Suppressor macrophage treated with lipopolysaccharide for 1 hour (primary cell): ENCODE measurements around the gene COL9A1.

Source experiments
- DNase-seq, 3 donors: peaks; one replicate each; pipeline ENCODE4 v3.0.0-alpha.2; 2020 to 2022

COL9A1 gene

DNA sequence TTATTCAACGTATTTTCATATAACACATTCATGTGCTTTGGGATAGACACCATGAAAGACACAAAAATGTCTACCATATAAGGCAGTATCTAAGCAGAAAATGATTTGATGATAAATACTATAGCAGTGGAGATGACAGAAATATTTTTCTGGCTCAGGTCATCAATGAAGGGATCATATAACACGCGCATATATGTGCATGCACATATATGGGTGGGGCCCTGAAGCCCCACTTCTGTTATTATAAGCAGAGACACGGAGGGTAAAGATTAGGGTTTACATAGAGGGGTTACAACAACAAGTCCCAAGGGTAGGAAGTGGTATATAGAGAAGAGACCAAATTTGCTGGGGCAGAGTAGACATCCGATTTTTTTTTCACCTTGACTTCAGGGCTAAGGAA, 16.0 kb downstream of the COL9A1 start:
- no peak for DNase-seq

DNA sequence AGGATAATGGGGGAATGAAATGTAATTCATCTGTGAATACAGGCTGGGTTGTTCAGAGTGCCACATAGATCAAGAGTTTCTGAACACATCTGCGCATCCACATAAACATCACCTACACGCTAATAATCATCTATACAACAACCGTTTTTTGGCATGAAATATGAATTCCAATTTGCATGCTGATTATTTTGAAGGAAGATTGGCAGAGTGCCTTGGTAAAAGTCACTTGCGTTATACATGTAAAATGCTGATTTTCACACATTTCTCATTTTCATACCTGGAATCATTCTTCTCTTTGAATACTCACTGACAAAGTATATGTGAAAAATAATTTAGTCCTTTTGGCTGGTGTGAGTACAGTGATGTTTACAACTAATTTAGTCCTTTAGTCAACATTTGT, 17.7 kb downstream of the COL9A1 start:
- DNase-seq, result no peak

DNA sequence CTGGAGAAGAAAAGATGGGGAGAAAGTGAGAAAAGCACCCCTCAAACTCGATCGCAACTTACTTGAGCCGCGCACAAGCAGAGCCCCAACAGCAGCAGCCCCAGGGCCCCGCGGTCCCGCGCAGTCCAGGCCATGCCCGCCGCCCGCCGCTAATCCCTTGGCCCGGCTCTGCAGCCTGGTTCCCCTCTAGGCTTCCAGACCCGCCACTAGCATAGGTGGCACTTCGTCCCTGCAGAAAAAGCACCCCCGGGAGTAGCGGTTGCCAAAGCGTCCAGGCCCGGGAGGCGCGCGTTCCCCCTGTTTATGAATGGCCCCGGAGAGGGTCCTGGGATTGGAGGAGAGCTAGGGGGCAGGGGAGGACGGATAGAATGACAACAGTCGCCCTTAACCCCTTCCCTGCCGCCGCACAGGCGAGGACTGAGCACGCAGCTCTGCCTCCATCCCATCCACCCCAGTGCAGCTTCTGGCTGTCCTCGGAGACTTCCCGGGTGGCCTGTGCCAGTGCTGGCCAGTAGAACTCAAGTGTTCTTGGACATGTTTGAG, 19.9 kb downstream of the COL9A1 start:
- DNase-seq, result no peak

DNA sequence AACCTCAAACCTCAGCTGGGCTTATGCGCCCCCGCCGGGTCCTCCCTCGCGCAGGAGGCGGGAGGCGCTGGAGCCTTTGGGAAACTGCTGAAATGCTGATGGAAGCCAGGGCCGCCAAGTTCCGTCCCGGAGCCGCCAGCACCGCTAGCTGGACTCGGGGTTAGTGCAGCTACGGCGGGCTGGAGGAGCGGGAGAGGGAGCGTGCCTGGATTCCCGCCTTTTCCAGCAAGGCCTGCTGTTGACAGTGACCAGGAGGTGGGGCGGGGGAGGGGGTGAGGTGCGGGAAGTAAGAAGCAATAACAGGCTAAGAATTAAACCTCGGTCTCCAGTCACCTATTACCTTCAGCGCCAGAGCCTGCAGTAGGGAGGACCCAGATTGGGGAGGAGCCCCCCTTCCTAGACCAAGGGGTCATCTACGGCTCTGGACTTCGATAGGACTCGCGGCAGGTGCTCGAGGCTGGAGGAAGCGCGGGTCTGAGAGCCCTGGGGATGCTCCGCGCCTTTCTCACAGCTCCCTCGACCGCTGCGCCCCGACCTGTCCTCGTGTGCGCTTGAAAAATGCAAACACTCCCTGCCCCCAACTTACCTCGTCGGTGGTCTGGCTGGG, 20.5 kb downstream of the COL9A1 start:
- no peak for DNase-seq

DNA sequence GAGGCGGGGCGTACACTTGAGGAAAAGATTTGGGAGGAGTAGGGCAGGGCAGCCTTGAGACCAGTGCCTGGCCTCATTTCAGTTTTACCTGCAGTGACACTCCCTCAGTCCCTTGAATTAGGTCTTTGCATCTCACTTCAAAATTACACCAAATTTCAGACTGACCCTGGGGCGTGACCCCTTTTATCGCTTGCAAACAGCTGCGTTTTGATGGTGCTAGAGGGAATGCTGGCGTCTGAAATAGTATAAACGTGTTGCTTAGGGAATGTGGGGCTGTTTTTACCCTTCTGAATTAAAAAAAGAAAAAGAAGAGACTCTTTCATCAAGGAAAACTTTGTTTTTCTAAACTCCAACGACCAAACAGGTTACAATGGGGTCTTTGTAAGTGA, 21.0 kb downstream of the COL9A1 start:
- no peak for DNase-seq

DNA sequence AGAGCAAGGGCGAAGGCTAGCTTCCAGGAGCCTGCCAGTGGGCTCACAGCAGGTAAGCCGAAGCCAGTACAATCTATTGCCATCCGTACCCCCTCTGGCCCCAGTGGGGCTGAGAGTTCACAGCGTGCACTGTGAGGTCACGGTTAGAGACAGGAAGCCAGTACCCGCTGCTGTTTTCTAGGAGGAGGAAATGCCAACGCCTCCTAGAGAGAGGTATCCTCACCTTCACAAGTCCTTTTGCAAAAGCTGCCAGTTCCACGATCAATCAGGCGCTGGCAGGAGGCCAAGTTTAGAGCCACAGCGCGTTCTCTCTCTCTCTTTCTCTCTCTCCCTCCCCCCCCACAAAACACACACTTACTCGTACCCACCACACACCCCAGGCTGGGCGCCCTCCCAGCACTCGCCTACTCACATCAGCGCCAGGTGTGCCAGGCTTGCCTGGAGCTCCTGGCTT, 22.5 kb downstream of the COL9A1 start:
- no peak for DNase-seq

DNA sequence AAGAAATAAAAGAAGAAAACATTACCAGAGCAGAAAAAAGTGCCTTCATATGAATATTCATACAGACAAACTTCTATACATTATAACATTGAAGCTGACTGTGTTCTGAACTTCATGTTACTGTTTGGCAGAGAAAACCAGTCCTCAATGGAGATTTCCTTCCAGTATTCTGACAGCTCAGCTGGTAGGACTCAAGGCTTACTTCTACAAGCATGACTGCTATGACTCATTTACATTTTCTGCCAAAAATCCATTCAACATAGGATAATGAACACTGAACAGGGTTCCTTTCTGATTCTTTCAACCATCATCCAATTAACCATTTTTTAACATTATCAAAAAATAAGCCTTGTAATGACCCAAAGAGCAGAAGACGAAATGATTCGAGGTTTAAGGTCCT, 25.4 kb downstream of the COL9A1 start:
- DNase-seq, result no peak

DNA sequence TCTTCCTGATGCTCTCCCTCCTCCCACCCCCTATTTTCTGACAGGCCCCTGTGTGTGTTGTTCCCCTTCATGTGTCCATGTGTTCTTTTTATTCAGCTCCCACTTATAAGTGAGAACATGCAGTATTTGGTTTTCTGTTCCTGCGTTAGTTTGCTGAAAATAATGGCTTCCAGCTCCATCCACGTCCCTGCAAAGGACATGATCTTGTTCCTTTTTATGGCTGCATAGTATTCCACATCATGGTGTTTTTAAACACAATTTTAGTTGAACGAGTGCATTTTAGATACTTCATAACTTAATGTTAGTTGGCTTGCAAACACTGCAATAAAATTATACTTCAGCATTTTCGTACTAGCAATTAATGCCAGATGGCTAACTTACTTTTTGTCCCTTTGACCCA, 28.5 kb downstream of the COL9A1 start:
- DNase-seq, result no peak

DNA sequence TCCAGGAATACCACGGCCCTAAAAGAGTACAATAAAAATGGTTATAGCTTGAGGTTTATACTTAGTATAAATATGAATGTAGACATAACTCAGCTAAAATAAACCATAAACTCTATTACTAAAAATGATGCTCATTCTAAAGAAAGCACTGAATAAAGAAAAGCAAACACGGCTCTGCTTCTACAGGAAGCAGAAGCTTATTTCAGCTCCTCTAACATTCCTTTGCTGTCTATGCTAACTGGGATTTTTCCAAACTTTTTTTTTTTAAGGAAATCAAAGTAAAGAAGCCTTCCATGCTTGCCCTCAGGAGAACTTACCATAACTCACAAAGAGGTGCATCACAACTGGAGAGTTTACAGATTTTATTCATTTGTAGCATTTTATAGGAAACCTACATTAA, 30.8 kb downstream of the COL9A1 start:
- DNase-seq, result no peak

DNA sequence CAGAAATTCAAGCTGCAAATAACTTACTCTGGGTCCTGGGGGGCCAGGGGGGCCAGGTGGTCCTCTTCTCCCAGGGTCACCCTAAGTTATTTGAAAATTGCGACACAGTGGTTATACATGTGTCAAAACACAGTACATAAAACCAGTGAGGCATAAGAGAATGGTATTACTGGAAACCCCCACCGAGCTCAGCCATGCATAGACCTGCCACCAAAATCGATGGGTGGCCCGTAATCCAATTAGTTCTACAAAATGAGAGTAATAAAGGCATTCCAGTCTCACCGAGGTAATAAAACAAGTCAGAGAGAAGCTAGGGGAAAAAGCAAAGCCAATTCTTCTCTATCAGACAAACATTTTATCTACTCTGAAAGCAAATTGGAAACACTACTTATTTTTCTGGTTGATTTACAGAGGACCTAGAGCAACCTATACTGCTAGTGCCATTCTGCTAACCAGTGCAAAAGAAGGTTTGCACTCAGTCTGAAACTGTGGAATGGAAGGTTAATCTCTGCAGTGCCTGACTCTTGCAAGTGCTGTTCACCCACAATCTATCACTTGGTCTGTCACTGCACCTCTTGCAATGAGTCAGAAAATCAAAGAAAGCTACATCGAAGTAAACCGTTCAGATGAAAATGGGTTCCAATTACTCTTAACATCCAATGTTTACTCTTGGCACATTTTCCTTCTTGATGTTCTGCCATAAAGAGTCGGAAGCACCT, 32.4 kb downstream of the COL9A1 start:
- DNase-seq, result no peak

DNA sequence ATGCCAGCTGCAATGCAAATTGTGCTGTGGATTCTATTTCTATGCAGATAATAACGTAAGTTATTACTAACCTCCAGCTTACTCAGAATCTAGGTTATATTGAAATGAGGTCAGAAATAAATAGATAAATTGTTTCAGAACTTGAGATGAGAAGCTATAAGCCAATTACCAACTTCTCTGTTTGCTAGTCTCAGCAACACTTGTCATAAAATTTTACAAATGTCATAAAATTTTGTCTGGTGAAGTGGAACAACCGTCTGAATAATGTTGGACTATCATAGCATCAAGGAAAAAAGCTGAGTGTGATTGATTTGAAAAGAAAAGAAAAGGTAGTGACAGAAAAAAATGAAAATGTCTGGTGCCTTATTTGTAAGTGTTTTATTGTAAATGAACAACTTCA, 36.7 kb downstream of the COL9A1 start:
- DNase-seq, result no peak

DNA sequence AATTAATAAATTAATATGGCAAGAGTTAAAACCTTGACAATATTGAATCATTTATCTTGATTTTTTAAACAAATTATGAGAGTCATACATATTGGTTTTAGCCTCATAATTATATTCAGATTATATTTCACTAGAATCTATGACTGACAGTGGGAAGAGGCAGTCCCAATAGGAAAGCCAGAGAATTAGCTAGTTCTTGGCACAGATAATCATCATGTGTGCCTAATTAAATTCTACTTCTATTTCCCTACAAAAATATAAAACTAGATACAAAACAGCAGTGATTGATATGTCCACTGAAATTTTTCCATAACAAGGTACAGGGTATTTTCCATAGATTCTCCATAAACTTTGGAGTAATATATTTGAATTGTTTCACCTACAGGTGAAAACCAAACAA, 38.6 kb downstream of the COL9A1 start:
- no peak for DNase-seq

DNA sequence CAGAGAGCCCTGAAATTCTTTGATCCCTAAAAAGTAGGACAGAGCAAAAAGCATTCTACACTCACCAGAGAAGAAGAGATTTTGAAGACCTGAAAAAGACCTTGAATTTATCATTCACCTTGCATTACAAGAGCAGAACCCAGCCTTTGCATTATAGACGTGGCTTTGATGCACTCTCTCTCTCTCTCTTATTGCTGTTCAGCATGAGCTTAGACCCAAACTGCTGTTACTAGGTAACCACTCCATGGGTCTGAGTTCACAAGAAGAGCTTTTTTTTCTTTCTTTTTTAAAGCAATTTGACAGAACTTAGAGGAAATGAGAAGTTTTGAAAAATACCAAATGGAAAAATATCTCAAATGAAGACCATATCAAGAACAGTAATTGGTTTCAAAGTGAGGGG, 44.4 kb downstream of the COL9A1 start:
- no peak for DNase-seq

DNA sequence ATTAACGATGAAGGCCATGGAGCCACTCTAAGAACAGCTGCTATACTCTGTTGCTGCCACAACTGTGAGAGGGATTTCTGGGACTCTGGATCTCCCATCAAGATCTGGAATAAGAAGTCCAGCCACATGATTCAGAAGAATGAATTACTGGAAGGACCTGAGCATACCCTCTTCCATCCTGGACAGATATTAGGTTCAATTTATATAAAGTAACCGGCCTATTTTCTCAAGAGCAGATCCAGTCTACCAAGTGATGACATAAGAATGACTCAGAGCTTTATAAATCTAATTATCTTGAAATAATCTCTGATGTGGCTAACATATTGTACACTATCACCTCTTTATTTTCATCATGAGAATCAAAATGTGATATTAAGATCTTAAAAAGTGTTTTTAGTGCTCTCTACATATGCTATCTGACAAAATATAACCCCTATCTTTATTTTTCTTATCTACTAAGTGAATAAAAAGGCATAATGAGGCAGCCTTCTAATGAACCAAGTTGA, 45.1 kb downstream of the COL9A1 start:
- no peak for DNase-seq

DNA sequence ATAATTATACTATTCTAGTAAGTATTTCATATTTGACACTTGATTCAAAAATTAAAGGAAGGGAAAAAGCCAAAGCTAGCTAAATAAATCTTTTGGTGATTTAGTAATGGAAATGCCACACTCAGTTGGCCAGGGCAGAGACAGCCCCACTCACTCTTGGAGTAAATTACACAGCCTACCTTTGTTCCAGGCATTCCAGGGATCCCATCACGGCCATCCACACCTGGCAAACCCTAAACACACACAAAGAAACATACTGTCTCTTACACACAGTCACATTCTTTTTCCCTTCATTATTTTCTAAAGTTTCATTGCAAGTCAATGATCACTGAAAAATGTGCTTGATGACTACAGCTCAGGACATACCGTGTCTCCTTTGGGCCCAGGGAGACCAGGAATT, 48.1 kb downstream of the COL9A1 start:
- no peak for DNase-seq

DNA sequence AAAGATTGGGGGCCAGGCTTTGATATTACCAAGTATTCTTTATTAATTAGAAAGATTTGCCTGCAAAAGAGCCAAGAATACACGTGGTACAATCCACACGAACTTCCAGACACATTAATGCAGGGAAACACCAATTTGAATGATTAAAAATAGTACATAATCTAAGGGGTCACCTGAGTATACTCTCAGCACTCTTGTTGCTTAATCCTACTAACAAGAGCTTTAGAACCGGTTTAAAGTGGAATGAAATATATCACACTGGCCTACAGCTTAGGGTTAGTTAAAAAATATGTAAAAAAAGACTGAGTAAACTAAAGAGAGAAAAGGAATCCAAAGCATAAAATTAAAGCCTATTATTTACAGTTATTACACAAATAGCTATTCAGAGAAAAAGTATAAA, 49.0 kb downstream of the COL9A1 start:
- DNase-seq, result no peak

DNA sequence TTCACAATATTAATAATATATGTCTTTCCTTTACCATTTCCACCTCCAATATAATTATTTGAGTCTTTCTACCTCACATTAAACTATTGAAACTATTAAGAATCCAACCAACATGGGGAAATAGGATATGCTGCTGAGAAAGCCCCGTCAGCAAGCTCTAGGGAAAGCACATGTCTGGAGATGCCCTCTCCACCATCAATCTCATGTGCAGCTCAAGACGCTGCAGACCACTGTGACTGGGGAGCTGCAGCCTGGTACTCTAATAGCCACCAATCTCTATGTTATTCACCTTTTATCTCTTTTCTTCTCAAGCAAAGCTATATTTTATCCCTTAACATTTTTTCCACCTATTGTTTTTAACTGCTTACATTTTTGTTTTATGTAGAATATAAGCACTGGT, 50.3 kb downstream of the COL9A1 start:
- no peak for DNase-seq

DNA sequence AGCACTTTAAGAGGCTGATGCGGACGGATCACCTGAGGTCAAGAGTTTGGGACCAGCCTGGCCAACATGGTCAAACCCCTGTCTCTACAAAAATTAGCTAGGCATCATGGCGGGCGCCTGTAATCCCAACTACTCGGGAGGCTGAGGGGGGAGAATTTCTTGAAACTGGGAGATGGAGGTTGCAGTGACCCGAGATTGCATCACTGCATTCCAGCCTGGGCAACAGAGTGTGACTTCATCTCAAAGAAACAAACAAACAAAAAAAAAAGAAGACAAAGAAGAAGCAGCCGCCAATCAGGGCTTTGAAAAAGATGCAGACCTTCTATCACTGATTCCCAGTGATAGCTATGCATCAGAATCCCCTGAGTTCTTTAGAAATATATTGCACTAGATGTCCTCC, 56.8 kb downstream of the COL9A1 start:
- DNase-seq, result no peak

DNA sequence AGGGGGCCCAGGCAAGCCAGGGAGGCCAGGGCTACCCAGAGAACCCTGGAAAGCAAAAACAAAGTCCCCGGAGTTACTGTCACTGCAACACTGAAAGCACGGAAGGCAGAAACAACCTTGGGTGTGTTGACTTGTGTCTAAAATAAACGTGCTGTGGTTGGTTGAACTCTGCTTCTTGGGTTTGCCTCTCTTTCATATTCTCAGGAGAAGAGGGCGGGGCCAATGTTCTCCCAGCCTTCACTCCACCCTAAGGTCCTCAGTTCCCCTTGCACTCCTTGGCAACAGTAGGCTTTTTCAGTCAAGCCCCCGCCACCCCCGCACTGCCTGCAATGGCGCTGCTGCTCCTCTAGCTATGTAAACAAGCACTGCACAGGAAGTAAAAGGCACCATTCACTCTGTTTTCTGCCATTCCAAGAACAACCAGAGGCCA, 60.9 kb downstream of the COL9A1 start:
- no peak for DNase-seq

DNA sequence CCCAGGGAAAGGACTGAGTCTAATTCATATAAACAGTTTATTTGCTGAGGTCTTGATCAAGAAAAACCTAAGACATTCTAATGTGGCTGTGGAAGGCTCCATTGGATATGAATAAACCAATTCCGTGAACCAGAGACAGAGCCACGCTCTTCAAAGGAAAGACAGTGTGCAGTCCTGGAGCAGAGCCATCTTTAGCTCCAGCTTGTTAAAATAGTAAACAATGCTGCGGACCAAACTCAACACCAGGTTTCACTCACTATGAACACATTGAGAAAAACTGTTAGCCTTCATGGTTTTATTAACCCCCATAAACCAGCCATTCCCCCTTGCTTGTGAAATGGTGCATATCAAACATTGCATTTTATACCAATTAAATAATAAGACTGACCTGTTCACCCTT, 61.9 kb downstream of the COL9A1 start:
- no peak for DNase-seq

DNA sequence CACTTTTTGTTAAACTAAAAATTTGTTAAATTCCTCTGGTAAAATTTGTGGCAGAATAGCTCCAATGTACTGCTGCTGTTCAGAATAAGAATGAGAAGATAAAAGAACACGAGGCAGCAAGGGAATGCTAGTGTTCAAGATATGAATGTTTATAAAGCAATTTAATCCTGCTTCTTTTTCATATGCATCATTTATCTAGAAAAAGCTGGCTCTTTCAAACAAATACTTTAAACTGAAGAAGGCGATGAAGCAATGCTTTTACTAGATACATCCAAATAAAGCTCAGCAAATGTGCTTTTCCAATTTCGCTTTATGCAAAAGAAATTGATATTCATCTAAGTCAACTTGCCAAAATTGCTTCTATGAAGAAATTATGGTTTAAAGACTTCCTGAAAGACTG, 66.5 kb downstream of the COL9A1 start:
- DNase-seq, result no peak

DNA sequence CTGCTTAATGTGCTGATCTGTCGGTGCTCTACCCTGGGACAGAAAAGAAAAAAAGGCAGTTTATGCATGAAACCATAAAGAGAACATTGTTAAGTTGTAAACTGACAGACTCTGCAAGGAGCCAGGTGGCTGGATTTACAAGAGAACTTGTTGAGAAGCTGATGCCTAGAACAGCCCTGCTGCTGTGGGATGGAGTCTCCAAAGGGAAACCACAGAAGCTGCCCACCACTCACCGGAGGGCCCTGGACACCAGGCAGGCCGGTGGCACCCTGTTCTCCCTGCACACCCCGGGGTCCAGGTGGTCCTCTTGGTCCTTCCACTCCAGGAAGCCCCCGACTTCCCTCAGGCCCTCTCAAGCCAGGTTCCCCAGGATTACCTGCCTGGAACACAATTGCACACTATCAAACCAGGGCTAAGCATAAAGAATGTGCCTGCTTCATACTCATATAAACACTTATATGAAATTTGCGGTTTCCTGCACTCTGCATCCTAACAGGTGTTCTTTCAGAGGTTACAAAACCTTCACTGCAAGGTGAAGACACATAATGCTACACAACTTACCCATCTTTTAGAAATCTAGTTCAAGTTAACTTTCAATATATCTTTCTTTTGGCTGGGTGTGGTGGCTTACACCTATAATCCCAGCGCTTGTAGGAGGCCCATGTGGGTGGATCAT, 68.2 kb downstream of the COL9A1 start:
- no peak for DNase-seq

DNA sequence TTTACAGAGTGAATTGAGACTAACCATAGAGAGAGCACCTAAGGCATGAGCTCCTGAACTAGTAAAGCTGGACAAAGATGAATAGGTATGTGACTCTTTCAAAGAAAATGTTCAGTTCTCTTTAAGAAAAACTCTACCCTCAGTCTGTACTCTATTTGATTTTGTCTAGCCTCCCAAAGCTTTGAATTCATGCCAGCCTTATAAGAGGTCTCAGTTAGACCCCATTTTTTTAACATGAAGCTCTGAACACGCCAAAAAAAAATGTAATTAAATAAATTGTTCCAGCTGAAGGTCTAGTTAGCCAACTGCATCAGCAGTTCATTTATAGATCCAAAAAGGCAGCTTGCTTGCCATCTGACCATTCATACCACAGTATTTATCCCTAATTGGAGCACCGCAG, 71.6 kb downstream of the COL9A1 start:
- no peak for DNase-seq

DNA sequence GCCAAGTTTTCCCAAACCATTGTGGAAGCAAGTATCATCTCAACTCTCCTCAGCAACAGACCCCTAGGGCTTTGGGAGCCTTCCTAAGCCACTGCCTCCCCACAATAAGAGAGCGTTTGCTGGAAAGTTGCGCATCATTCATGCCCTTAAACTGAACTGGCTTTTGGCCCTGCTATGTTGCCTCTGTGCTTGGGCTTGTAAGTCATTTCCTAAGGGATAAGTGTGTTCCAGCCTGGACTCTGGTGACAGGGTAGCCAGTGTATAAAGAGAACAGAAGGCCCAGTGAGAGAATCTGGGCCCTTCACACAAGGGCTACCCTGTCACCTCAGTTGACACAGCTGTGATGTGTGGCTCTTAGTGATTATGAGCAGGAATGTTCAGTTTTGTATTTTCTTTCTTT, 77.8 kb downstream of the COL9A1 start:
- no peak for DNase-seq
